GM23248 (cell line): ENCODE results near the gene AMIGO1. TPM values are rescaled to one million over a fixed set of nuclear protein-coding genes. Genes with fewer than 3 reads are reported as not detected.

Experiments used
- DNase-seq: peaks from one replicate; pipeline ENCODE4 v3.0.0-alpha.2; 2015
- H2AFZ ChIP-seq: fragments of 200-600 bp; sonication (generic); 2 replicates; pipeline ENCODE4 v1.6.1; 2016; ENCODE audit warnings: antibody characterized with exemption
- H3F3A ChIP-seq: fragments of 200-600 bp; sonication (generic); 2 replicates; pipeline ENCODE4 v1.6.1; 2016; ENCODE audit warnings: mild to moderate bottlenecking, antibody characterized with exemption, mixed run types; ENCODE audit not compliant: insufficient read depth
- H3K27ac ChIP-seq: fragments of 200-600 bp; sonication (generic); 2 replicates; pipeline ENCODE4 v1.5.1; 2016; ENCODE audit warnings: mild to moderate bottlenecking
- H3K27me3 ChIP-seq: fragments of 200-600 bp; sonication (generic); replicated peaks from 2 replicates; pipeline ENCODE4 v1.6.1; 2016; ENCODE audit warnings: mild to moderate bottlenecking; ENCODE audit not compliant: insufficient read depth
- H3K36me3 ChIP-seq: fragments of 200-600 bp; sonication (generic); 2 replicates; pipeline ENCODE4 v1.6.1; 2016; ENCODE audit warnings: low read depth, mild to moderate bottlenecking
- H3K4me1 ChIP-seq: fragments of 200-600 bp; sonication (generic); 2 replicates; pipeline ENCODE4 v1.6.1; 2016; ENCODE audit warnings: mild to moderate bottlenecking; ENCODE audit not compliant: insufficient read depth
- H3K4me2 ChIP-seq: fragments of 200-600 bp; sonication (generic); one replicate; pipeline ENCODE4 v1.6.1; 2016; ENCODE audit warnings: mild to moderate bottlenecking; ENCODE audit not compliant: unreplicated experiment
- H3K4me3 ChIP-seq: fragments of 200-600 bp; sonication (generic); 2 replicates; pipeline ENCODE4 v1.5.1; 2016; ENCODE audit warnings: mild to moderate bottlenecking
- H3K79me2 ChIP-seq: fragments of 200-600 bp; sonication (generic); 2 replicates; pipeline ENCODE4 v1.6.1; 2016; ENCODE audit warnings: mild to moderate bottlenecking; ENCODE audit not compliant: insufficient read depth
- H3K9ac ChIP-seq: fragments of 200-600 bp; sonication (generic); 2 replicates; pipeline ENCODE4 v1.6.1; 2016; ENCODE audit warnings: mild to moderate bottlenecking
- H3K9me2 ChIP-seq: fragments of 200-600 bp; sonication (generic); 2 replicates; pipeline ENCODE4 v1.6.1; 2016; ENCODE audit warnings: mixed run types, mild to moderate bottlenecking, moderate library complexity; ENCODE audit not compliant: insufficient read depth
- H3K9me3 ChIP-seq: fragments of 200-600 bp; sonication (generic); one replicate; pipeline ENCODE4 v1.6.1; 2017; ENCODE audit warnings: low read depth
- H4K20me1 ChIP-seq: fragments of 200-600 bp; sonication (generic); 2 replicates; pipeline ENCODE4 v1.6.0; 2016; ENCODE audit not compliant: insufficient read depth
- EZH2 ChIP-seq: fragments of 200-600 bp; sonication (generic); IDR thresholded peaks from 2 replicates; pipeline ENCODE4 v1.6.1; 2018; ENCODE audit warnings: antibody characterized with exemption, mild to moderate bottlenecking; ENCODE audit not compliant: insufficient read depth, poor library complexity, severe bottlenecking
- EZH2phosphoT487 ChIP-seq: fragments of 200-600 bp; sonication (generic); IDR thresholded peaks from 2 replicates; pipeline ENCODE4 v1.6.1; 2018; ENCODE audit warnings: antibody characterized with exemption, moderate library complexity, mild to moderate bottlenecking, low read depth; ENCODE audit not compliant: insufficient read depth
- WGBS, 2 experiments: methylation state at CpG; one replicate each; pipeline ENCODE4 v1.1.6; 2015 to 2017; ENCODE audit warnings: low lambda C conversion rate in 2 of 2, low coverage in 1 of 2; ENCODE audit errors: missing lambda C conversion rate in 2 of 2; 5-methylcytosine and 5-hydroxymethylcytosine counted together
- in situ Hi-C: fragments of 300-500 bp; cut with MboI; formaldehyde crosslinking; loops from 2 replicates; pipeline ENCODE4 v1.15.0; 2020
- polyA plus RNA-seq: library from polyadenylated mRNA; unstranded; fragments of >200 nt; fragmentation: Nextera tagmentation; extraction: Ambion mirVana; gene quantifications from 2 replicates; pipeline ENCODE4 v1.2.1, GENCODE V29; 2016
- total RNA-seq: library from RNA; depleted of rRNA; stranded (reverse); fragments of >200 nt; shearing (Covaris generic); gene quantifications from 2 replicates; pipeline ENCODE4 v1.2.3, GENCODE V29; 2014

AMIGO1 gene
- total and polyA plus RNA-seq, 2 experiments from 2014 or later = 1.7 to 2.8 TPM

DNA sequence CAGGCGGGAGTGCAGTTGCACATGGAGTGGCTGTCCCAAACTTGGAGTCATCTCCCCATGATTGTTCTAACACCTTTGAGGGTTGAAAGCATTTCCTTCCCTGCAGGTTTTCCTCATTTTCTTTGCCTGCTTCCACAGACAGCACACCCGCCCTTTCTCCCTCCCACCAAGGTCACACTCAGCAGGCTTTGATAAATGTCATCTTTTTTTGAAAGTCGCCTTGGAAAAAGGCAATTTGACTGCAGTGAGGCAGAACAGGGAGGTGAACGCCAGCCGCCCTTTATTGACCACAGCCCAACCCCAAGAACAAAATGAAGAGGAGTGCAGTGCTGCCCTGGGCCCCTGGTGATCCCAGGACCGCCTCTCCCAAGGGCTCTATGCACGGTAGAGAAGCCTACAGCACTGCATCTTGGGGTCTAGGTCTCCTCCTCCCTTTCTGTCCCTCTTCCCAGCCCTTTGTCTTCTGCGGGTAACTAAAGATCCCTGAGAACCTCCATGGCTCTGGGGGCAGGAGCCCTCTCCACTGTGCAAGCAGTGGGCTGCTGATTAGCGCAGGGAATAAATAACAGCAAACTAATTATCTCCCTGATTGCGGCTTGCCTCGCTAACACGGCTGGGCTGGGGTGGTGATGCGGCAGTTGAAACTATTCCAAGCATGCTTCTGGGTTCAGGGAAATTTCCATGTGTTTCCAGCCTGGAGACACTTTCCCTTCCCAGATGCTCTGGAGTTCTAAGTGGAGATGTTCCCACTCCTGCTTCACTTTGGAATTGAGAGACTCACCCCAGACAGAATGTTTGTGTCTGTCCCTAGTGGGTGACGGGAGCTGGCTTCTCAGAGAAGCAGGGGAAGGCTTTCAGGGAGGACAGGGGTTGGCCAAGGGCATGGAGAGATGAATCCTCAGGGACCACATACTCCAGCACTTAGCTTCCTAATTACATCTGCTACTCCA lies 11.8 kb upstream of the AMIGO1 start:
- peak; percentile 40 for DNase-seq
- Histone ChIP-seq H3K9me3 (no peaks in the 10 kb centered on the region), H3F3A (no peaks in the 10 kb centered on the region), H3K9ac (no peak overlapping the region), H3K4me1 (no peaks in the 10 kb centered on the region), H3K27ac (no peak overlapping the region), H3K9me2 (no peaks in the 10 kb centered on the region), H3K79me2 (no peaks in the 10 kb centered on the region), H4K20me1 (no peaks in the 10 kb centered on the region), H3K4me3 (no peak overlapping the region), H2AFZ (peak overlapping the region; percentile 42; the same call in 1 of the 2 replicates), H3K36me3 (no peaks in the 10 kb centered on the region), H3K4me2 (no peak overlapping the region), H3K27me3 (0 out of 2 replicates have a peak, but pooled peaks cover 8% of the 10 kb centered on the region)
- TF ChIP-seq EZH2phosphoT487 = no peak
- TF ChIP-seq EZH2 = no peak
- WGBS, 2 experiments = 25 to 33% methylated on average over 13 to 14 of the region's 14 CpGs
- in situ Hi-C loops = no loop called here

DNA sequence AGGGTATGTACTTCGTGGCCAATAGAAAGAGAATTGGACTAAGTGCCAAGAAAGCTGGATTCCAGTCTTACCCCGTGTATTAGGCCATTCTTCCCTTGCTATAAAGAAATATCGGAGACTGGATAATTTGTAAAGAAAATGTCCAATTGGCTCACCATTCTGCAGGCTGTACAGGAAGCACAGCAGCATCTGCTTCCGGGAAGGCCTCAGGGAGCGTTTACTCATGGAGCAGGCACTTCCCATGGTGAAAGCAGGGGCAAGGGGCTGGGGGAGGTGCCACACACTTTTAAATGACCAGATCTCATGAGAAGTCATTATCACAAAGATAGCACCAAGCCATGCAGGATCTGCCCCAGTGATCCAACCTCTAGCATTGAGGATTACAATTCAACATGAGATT lies 7.8 kb upstream of the AMIGO1 start:
- H3K27ac ChIP-seq = no peak overlapping the region
- WGBS, 2 experiments = 74 to 77% methylated on average over 5 of the region's 5 CpGs
- H2AFZ ChIP-seq = no peak overlapping the region
- no peaks in the 10 kb centered on the region for H4K20me1 ChIP-seq
- H3K4me2 ChIP-seq = no peak overlapping the region
- no peaks in the 10 kb centered on the region for H3K79me2 ChIP-seq
- no peaks in the 10 kb centered on the region for H3K36me3 ChIP-seq
- in situ Hi-C loops = no loop called here
- H3F3A ChIP-seq = no peaks in the 10 kb centered on the region
- no peaks in the 10 kb centered on the region for H3K9me2 ChIP-seq
- DNase-seq = no peak
- no peak for TF ChIP-seq EZH2
- no peak for TF ChIP-seq EZH2phosphoT487
- H3K9ac ChIP-seq = no peak overlapping the region
- H3K4me3 ChIP-seq = no peak overlapping the region
- H3K27me3 ChIP-seq = 0 out of 2 replicates have a peak, but pooled peaks cover 8% of the 10 kb centered on the region
- H3K9me3 ChIP-seq = no peaks in the 10 kb centered on the region
- H3K4me1 ChIP-seq = no peaks in the 10 kb centered on the region; the same call in 1 of the 2 replicates

- WGBS, 2 experiments = 57 to 62% methylated on average over 5 of the region's 5 CpGs
- no peak for DNase-seq
- no peak overlapping the region for H2AFZ ChIP-seq
These were observed 7.3 kb upstream of the AMIGO1 start for GRCh38 chr1:109516872-109517271.

DNA sequence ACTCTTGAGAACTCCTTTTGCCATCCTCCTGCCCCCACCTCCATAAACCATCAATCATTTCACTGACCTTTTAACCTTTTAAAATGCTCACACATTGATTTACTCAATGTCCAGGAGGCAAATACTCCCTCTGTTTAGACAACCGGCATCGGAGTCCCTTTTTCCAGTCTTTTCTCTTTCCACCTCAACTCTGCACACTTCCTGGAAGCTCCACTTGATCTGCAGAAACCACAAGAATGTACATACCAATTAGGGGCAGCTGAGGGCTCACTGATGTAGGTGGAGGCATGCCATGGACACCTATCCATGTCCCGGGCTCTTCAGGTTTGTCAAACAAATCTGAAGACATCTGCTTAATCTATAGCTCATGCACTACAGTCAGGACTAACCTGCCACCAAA lies 5.3 kb upstream of the AMIGO1 start:
- H3K9me2 ChIP-seq = no peaks in the 10 kb centered on the region
- no peak for DNase-seq
- H3K9ac ChIP-seq = no peak overlapping the region
- no peaks in the 10 kb centered on the region for H3K27me3 ChIP-seq
- H3K79me2 ChIP-seq = no peaks in the 10 kb centered on the region
- no peak overlapping the region for H3K27ac ChIP-seq
- H3K9me3 ChIP-seq = no peaks in the 10 kb centered on the region
- in situ Hi-C loops = no loop called here
- WGBS, 2 experiments = 46 to 53% methylated on average over 3 of the region's 3 CpGs
- H3K4me2 ChIP-seq = no peak overlapping the region
- no peaks in the 10 kb centered on the region for H3K36me3 ChIP-seq
- no peak overlapping the region for H2AFZ ChIP-seq
- H4K20me1 ChIP-seq = no peaks in the 10 kb centered on the region
- no peak for TF ChIP-seq EZH2phosphoT487
- no peak for TF ChIP-seq EZH2
- H3K4me3 ChIP-seq = no peak overlapping the region
- H3F3A ChIP-seq = no peaks in the 10 kb centered on the region
- peaks cover 3% of the 10 kb centered on the region for H3K4me1 ChIP-seq

More at GRCh38 chr1:109516872-109517271, 7.3 kb upstream of the AMIGO1 start:
- in situ Hi-C loops = no loop called here
- Histone ChIP-seq H3K9me2 (no peaks in the 10 kb centered on the region), H3K4me1 (no peaks in the 10 kb centered on the region; the same call in 1 of the 2 replicates), H3F3A (no peaks in the 10 kb centered on the region), H3K4me3 (no peak overlapping the region), H4K20me1 (no peaks in the 10 kb centered on the region), H3K36me3 (no peaks in the 10 kb centered on the region), H3K9me3 (no peaks in the 10 kb centered on the region), H3K27me3 (0 out of 2 replicates have a peak, but pooled peaks cover 3% of the 10 kb centered on the region), H3K79me2 (no peaks in the 10 kb centered on the region), H3K27ac (no peak overlapping the region), H3K4me2 (no peak overlapping the region), H3K9ac (no peak overlapping the region)
- TF ChIP-seq EZH2 (no peak), EZH2phosphoT487 (no peak)
